PC-3 (cell line): ENCODE data around the gene TCHP. TPM values are rescaled to one million over a fixed set of nuclear protein-coding genes. Genes with fewer than 3 reads are reported as not detected.
"Not testable (repeated sequence)": the region's sequence is repeated elsewhere in the genome, so short reads cannot be mapped to it uniquely, and the experiment has no call there.

Source experiments
- ATAC-seq: fragments of 200-7000 bp; cut with Tn5 transposase; 2 replicates; pipeline ENCODE4 v1.9.1; 2020; ENCODE audit warnings: mild to moderate bottlenecking, moderate library complexity
- Bru-seq: library from RNA; stranded (reverse); fragments of 400-500 nt; gene quantifications from one replicate; lab custom pipeline; 2021; lab: Mats Ljungman, UMichigan
- BruChase-seq, 2 experiments: library from RNA; stranded (reverse); fragments of 400-500 nt; gene quantifications; one replicate each; lab custom pipeline; 2021; lab: Mats Ljungman, UMichigan
- BruUV-seq: library from RNA; stranded (reverse); fragments of 400-500 nt; replicated peaks from 2 replicates; lab custom pipeline; 2021; lab: Mats Ljungman, UMichigan
- CTCF ChIA-PET: fragments of 300-600 bp; sonication (Branson Sonifier 250); formaldehyde crosslinking; loops from one replicate; lab custom pipeline; 2022; ENCODE audit warnings: antibody characterized with exemption; lab: Charles Lee
- POLR2A ChIA-PET: fragments of 300-600 bp; sonication (Branson Sonifier 250); formaldehyde crosslinking; loops from one replicate; lab custom pipeline; 2022; ENCODE audit warnings: antibody characterized with exemption; ENCODE audit not compliant: unreplicated experiment; lab: Charles Lee
- DNase-seq: peaks from one replicate; pipeline ENCODE4 v3.0.0-alpha.2; 2015
- H2AFZ ChIP-seq: fragments of 300-600 bp; sonication (generic); 2 replicates; pipeline ENCODE4 v1.6.0; 2016; ENCODE audit warnings: antibody characterized with exemption, low read length
- H3F3A ChIP-seq: fragments of 300-600 bp; sonication (generic); one replicate; pipeline ENCODE4 v1.6.0; 2017; ENCODE audit warnings: antibody characterized with exemption, low read length, control low read depth, mild to moderate bottlenecking; ENCODE audit not compliant: unreplicated experiment
- H3K27ac ChIP-seq: fragments of 300-600 bp; sonication (generic); 2 replicates; pipeline ENCODE4 v1.5.1; 2016; ENCODE audit warnings: mild to moderate bottlenecking, low read length
- H3K27me3 ChIP-seq: fragments of 300-600 bp; sonication (generic); 2 replicates; pipeline ENCODE4 v1.6.1; 2016; ENCODE audit warnings: low read length, mixed read lengths
- H3K36me3 ChIP-seq: fragments of 300-600 bp; sonication (generic); 2 replicates; pipeline ENCODE4 v1.6.1; 2016; ENCODE audit warnings: low read depth, mixed run types, low read length, mixed read lengths
- H3K4me1 ChIP-seq: fragments of 300-600 bp; sonication (generic); 2 replicates; pipeline ENCODE4 v1.5.1; 2016; ENCODE audit warnings: low read length; ENCODE audit not compliant: insufficient read depth
- H3K4me2 ChIP-seq: fragments of 300-600 bp; sonication (generic); 2 replicates; pipeline ENCODE4 v1.6.0; 2016; ENCODE audit warnings: low read length
- H3K4me3 ChIP-seq: fragments of 300-600 bp; sonication (generic); 2 replicates; pipeline ENCODE4 v1.5.1; 2016; ENCODE audit warnings: mild to moderate bottlenecking, low read length, mixed read lengths
- H3K79me2 ChIP-seq: fragments of 300-600 bp; sonication (generic); 2 replicates; pipeline ENCODE4 v1.6.1; 2017; ENCODE audit warnings: low read length, mixed read lengths
- H3K9ac ChIP-seq: fragments of 300-600 bp; sonication (generic); 2 replicates; pipeline ENCODE4 v1.6.0; 2016; ENCODE audit warnings: mild to moderate bottlenecking, low read length
- H3K9me2 ChIP-seq: fragments of 300-600 bp; sonication (generic); replicated peaks from 2 replicates; pipeline ENCODE4 v1.6.1; 2016; ENCODE audit warnings: mixed run types, low read length, mixed read lengths
- H3K9me3 ChIP-seq: fragments of 300-600 bp; sonication (generic); 2 replicates; pipeline ENCODE4 v1.6.1; 2016; ENCODE audit warnings: low read length, mixed read lengths
- H4K20me1 ChIP-seq: fragments of 300-600 bp; sonication (generic); 2 replicates; pipeline ENCODE4 v1.6.1; 2016; ENCODE audit warnings: low read length, mixed read lengths
- EZH2 ChIP-seq: fragments of 300-600 bp; sonication (generic); IDR thresholded peaks from one replicate; pipeline ENCODE4 v1.6.1; 2017; ENCODE audit warnings: antibody characterized with exemption, mild to moderate bottlenecking, low read length; ENCODE audit not compliant: unreplicated experiment
- EZH2phosphoT487 ChIP-seq: fragments of 300-600 bp; sonication (generic); IDR thresholded peaks from 2 replicates; pipeline ENCODE4 v1.6.1; 2018; ENCODE audit warnings: mild to moderate bottlenecking, antibody characterized with exemption, low read length, borderline replicate concordance
- intact Hi-C: fragments of 100-400 bp; cut with micrococcal nuclease; formaldehyde crosslinking; loops from 2 replicates; pipeline ENCODE4 v1.9.0; 2023
- long read RNA-seq: library from polyadenylated mRNA; unstranded; transcript quantifications from one replicate; pipeline ENCODE4 v2.0.0, GENCODE V29; 2021; ENCODE audit not compliant: unreplicated experiment
- total RNA-seq: library from RNA; depleted of rRNA; stranded (reverse); fragments of >200 nt; gene quantifications from 2 replicates; pipeline ENCODE4 v1.2.3, GENCODE V29; 2014; rRNA removed
- TF ChIP-seq, protein P1 (sequence below): fragments of 300-600 bp; sonication (generic); conservative IDR thresholded peaks from 2 replicates; pipeline ENCODE4 v1.5.1; 2017; ENCODE audit warnings: antibody characterized with exemption, low read depth, mild to moderate bottlenecking, low read length

TCHP gene, protein sequence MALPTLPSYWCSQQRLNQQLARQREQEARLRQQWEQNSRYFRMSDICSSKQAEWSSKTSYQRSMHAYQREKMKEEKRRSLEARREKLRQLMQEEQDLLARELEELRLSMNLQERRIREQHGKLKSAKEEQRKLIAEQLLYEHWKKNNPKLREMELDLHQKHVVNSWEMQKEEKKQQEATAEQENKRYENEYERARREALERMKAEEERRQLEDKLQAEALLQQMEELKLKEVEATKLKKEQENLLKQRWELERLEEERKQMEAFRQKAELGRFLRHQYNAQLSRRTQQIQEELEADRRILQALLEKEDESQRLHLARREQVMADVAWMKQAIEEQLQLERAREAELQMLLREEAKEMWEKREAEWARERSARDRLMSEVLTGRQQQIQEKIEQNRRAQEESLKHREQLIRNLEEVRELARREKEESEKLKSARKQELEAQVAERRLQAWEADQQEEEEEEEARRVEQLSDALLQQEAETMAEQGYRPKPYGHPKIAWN
- total RNA-seq (21.6 and 42.8 TPM in 2 replicates), Bru-seq, nascent RNA (percentile 83 among the genes with signal in this experiment), BruChase-seq, experiment 1, labeled RNA remaining after a 6-hour chase (percentile 79 among the genes with signal in this experiment), BruChase-seq, experiment 2, labeled RNA remaining after a 2-hour chase (percentile 80 among the genes with signal in this experiment)
- long read RNA-seq, transcript TCHP-202 (13 exons, 3,090 nt) = major isoform, 32 of 70 reads
- long read RNA-seq, partial matches to known transcripts = 11 of 70 reads
- long read RNA-seq, other reads (novel, unspliced or antisense) = 25 of 70 reads

DNA sequence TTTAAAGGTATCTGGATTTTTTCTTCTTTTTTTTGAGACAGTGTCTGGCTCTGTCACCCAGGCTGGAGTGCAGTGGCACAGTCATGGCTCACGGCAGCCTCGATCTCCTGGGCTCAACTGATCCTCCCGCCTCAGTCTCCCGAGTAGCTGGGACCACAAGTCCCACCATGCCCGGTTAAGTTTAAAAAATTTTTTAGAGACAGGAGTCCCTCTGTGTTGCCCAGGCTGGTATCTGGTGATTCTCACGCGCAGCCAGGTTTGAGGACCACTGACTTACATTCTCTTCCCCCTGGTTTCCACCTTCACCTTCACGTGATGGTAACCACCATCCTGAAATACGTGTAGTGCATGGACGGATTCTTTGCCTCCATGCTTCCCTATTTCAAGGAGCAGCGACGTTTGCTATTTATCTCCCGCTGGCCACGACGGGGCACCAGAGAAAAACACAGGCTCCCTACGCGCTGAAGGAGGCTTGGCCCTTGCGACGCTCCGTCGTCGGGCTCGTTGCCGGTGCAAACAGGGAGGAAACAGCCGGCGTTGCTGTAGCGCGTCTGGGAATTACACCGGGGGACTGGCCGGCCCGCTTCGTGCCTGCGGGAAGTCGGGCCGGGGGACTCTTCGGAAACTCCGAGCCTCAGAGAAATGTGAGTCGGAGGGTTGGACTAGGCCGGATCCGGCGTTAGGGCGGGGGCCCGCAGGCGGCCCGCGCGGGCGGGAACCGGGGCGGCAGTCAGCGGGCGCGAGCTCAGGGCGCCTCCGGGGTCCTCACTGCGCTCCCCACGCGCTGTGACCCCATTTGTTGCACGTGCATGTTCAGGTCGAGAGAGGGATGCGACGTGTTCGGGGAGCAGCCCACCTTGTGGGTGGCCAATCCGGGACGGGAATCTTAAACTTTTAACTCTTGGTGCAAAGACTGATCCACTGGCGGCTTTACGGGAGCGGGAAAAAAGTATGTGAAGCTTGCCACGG lies at the start of gene TCHP:
Gene TCHP, plus strand, starts transcription at position 492 of the 969 bp plus-strand sequence. CDS start 2,753 bp downstream, outside the sequence.
- peaks cover 34% of the 10 kb centered on the region for H3K79me2 ChIP-seq
- H3K9me2 ChIP-seq = no peaks in the 10 kb centered on the region
- H3K27me3 ChIP-seq = no peaks in the 10 kb centered on the region
- no peaks in the 10 kb centered on the region for H3F3A ChIP-seq
- intact Hi-C loops = loop anchor here (2.0 kb wide), 1 partner anchor 19 kb away; the partner anchor contains the start of gene GLTP
- H3K4me2 ChIP-seq = peak within 1 kb of the TSS; percentile 91
- CTCF ChIA-PET = interaction anchor here (1.2 kb wide), 1 partner anchor 14 kb away, joined by 6 read pairs; no protein-coding TSS in a partner anchor
- peak; percentile 88 for ATAC-seq
- H3K9ac ChIP-seq = peak within 1 kb of the TSS; percentile 88
- H4K20me1 ChIP-seq = no peaks in the 10 kb centered on the region
- peak; percentile 90 for DNase-seq
- peak within 1 kb of the TSS; percentile 49 for H3K27ac ChIP-seq
- H3K9me3 ChIP-seq = no peaks in the 10 kb centered on the region
- peak within 1 kb of the TSS; percentile 81 for H2AFZ ChIP-seq
- H3K4me1 ChIP-seq = peaks cover 11% of the 10 kb centered on the region
- TF ChIP-seq EZH2phosphoT487 (no peak), EZH2 (no peak)
- TF ChIP-seq, protein P1, sequence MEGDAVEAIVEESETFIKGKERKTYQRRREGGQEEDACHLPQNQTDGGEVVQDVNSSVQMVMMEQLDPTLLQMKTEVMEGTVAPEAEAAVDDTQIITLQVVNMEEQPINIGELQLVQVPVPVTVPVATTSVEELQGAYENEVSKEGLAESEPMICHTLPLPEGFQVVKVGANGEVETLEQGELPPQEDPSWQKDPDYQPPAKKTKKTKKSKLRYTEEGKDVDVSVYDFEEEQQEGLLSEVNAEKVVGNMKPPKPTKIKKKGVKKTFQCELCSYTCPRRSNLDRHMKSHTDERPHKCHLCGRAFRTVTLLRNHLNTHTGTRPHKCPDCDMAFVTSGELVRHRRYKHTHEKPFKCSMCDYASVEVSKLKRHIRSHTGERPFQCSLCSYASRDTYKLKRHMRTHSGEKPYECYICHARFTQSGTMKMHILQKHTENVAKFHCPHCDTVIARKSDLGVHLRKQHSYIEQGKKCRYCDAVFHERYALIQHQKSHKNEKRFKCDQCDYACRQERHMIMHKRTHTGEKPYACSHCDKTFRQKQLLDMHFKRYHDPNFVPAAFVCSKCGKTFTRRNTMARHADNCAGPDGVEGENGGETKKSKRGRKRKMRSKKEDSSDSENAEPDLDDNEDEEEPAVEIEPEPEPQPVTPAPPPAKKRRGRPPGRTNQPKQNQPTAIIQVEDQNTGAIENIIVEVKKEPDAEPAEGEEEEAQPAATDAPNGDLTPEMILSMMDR = peak; percentile 56; the same call in 1 of the 2 replicates
- POLR2A ChIA-PET = interaction anchor here (1.1 kb wide), 1 partner anchor 12 kb away, joined by 4 read pairs; no protein-coding TSS in a partner anchor
- peak within 1 kb of the TSS; percentile 74 for H3K4me3 ChIP-seq
- TSS peak; percentile 86 for BruUV-seq
- H3K36me3 ChIP-seq = peaks cover 23% of the 10 kb centered on the region

DNA sequence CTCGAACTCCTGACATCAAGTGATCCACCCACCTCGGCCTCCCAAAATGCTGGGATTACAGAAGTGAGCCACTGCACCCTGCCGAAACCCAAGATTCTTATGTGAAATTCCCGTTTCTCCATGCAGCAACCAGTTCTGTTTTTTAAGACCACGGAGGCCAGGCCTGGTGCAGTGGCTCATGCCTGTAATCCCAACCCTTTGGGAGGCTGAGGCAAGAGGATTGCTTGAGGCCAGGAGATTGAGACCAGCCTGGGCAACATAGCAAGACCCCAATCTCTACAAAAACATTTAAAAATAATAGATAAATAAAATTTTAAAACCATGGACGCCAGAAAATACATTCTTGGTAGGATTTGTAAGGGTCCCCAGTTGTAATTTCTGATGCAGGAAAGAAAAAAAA lies 49.6 kb upstream of the TCHP start:
- H2AFZ ChIP-seq, H3F3A ChIP-seq, H3K27me3 ChIP-seq, H3K9ac ChIP-seq, ATAC-seq, H3K4me2 ChIP-seq, CTCF ChIA-PET, H3K9me2 ChIP-seq, H3K79me2 ChIP-seq, H3K4me1 ChIP-seq, H3K9me3 ChIP-seq, H3K36me3 ChIP-seq, DNase-seq, intact Hi-C loops, POLR2A ChIA-PET, H3K27ac ChIP-seq, BruUV-seq, H3K4me3 ChIP-seq, H4K20me1 ChIP-seq: not testable (repeated sequence)
